ENCODE results near the gene ARHGAP15. TPM values are rescaled to one million over a fixed set of nuclear protein-coding genes. Genes with fewer than 3 reads are reported as not detected.

Gene ARHGAP15
- total RNA-seq, 4 donors from 2014 or later: 7.9 to 32.5 (median 20.7) TPM

GRCh38 chr2:143146366-143146765 lies 17.1 kb downstream of the ARHGAP15 start:
- TF ChIP-seq CTCF (IDR thresholded peaks at IDR 0.05; ENCODE audit: low read depth): no peak

- no peak for TF ChIP-seq CTCF (IDR thresholded peaks at IDR 0.05; ENCODE audit: low read depth)
These were observed 17.8 kb downstream of the ARHGAP15 start for GRCh38 chr2:143146815-143147530.

- no peak for TF ChIP-seq CTCF (IDR thresholded peaks at IDR 0.05; ENCODE audit: low read depth)
These were observed 18.8 kb downstream of the ARHGAP15 start for GRCh38 chr2:143148011-143148410.

GRCh38 chr2:143148757-143149156 lies 19.5 kb downstream of the ARHGAP15 start:
- TF ChIP-seq CTCF (IDR thresholded peaks at IDR 0.05; ENCODE audit: low read depth): no peak

- no peak for TF ChIP-seq CTCF (IDR thresholded peaks at IDR 0.05; ENCODE audit: low read depth)
These were observed 21.1 kb downstream of the ARHGAP15 start for GRCh38 chr2:143150287-143150686.

GRCh38 chr2:143151111-143151752 lies 22.0 kb downstream of the ARHGAP15 start:
- no peak for TF ChIP-seq CTCF (IDR thresholded peaks at IDR 0.05; ENCODE audit: low read depth)

GRCh38 chr2:143152219-143152618 lies 23.0 kb downstream of the ARHGAP15 start:
- TF ChIP-seq CTCF (IDR thresholded peaks at IDR 0.05; ENCODE audit: low read depth): no peak
